IPS-20b (cell line): ENCODE measurements around the gene GPR107.

Experiments used
- H3K27ac ChIP-seq: one replicate; pipeline ENCODE4 v1.5.1; 2013; ENCODE audit warnings: low read length
- H3K27me3 ChIP-seq: 2 replicates; pipeline ENCODE4 v1.6.1; 2013; ENCODE audit warnings: mild to moderate bottlenecking, low read length, inconsistent platforms; ENCODE audit not compliant: insufficient read depth
- H3K36me3 ChIP-seq: 2 replicates; pipeline ENCODE4 v1.6.1; 2013; ENCODE audit warnings: low read depth, mild to moderate bottlenecking, inconsistent platforms, low read length, moderate library complexity; ENCODE audit not compliant: insufficient read depth
- H3K4me1 ChIP-seq: 2 replicates; pipeline ENCODE4 v1.6.1; 2013; ENCODE audit warnings: mild to moderate bottlenecking, control low read depth, inconsistent platforms, low read length, moderate library complexity; ENCODE audit not compliant: insufficient read depth
- H3K4me3 ChIP-seq: 2 replicates; pipeline ENCODE4 v1.5.1; 2013; ENCODE audit warnings: mild to moderate bottlenecking, low read length, inconsistent platforms
- H3K9ac ChIP-seq: 2 replicates; pipeline ENCODE4 v1.6.1; 2013; ENCODE audit warnings: low read depth, mild to moderate bottlenecking, inconsistent platforms, low read length, moderate library complexity
- H3K9me3 ChIP-seq: 2 replicates; pipeline ENCODE4 v1.6.1; 2013; ENCODE audit warnings: mild to moderate bottlenecking, low read depth, low read length, inconsistent platforms; ENCODE audit not compliant: insufficient read depth

GPR107 gene

DNA sequence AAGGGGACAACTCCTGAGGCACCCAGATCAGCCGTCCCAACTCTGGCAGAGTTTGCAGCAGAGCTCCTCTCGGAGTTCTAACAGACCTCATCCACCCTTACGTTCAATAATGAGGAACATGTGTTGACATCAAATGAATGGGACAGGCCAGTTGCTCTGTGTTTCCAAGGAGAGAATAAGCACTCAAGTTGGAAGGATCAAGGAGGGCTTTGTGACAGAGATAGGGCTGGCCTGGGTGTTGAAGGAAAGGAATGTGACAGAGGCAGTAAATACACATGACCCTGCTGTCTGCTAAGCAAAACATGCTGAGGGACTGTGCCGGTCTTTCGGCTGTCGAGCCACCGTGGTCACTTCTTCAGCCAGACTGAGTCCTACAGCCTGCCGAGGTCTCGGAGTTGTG is 48.2 kb downstream of the GPR107 start:
- no peaks in the 10 kb centered on the region for H3K9me3 ChIP-seq
- H3K4me1 ChIP-seq, result no peaks in the 10 kb centered on the region
- H3K4me3 ChIP-seq, result no peak overlapping the region
- H3K9ac ChIP-seq, result no peak overlapping the region
- H3K27ac ChIP-seq, result no peak overlapping the region
- peaks cover 69% of the 10 kb centered on the region for H3K36me3 ChIP-seq
- no peaks in the 10 kb centered on the region for H3K27me3 ChIP-seq

- Histone ChIP-seq H3K9me3 (no peaks in the 10 kb centered on the region), H3K4me1 (no peaks in the 10 kb centered on the region), H3K36me3 (peaks cover 63% of the 10 kb centered on the region), H3K9ac (no peak overlapping the region), H3K27me3 (no peaks in the 10 kb centered on the region), H3K27ac (no peak overlapping the region), H3K4me3 (no peak overlapping the region)
Measured at GRCh38 chr9:130104491-130105193, 50.9 kb downstream of the GPR107 start.

- peaks cover 51% of the 10 kb centered on the region for H3K36me3 ChIP-seq
- no peaks in the 10 kb centered on the region for H3K9me3 ChIP-seq
- H3K27ac ChIP-seq, result no peak overlapping the region
- H3K9ac ChIP-seq, result no peak overlapping the region
- no peaks in the 10 kb centered on the region for H3K4me1 ChIP-seq
- H3K4me3 ChIP-seq, result no peak overlapping the region
- H3K27me3 ChIP-seq, result no peaks in the 10 kb centered on the region
Measured at GRCh38 chr9:130106860-130107233, 53.1 kb downstream of the GPR107 start.

DNA sequence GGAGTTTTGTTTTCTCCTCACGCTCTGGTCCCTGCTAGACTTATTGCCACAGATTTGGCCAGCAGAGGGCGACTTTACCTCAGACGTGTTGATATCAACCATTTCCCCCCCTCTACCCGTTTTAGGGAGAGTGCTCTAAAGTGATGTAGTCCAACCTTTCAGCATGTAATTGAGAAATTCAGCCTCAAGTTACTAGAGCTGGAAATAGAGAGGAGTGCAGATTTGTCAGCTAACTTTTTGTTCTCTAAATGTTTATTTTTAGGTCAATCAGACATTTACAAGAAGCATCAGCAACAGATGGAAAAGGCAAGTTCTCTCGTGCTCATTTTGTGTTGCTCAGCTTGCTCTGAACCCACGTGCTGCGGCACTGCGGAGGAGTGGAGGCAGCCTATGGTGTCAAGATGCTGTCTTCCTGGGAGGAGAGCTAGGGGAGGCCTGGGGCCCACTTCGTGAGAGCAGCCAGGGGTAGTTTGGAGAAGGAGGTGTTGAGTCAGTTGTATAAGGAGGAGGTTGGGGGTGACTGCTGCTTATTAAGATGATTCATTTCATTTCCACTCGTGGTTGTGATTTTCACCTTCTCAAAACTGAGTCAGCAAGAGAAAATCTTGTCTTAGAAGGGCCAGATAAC is 53.6 kb downstream of the GPR107 start:
- Histone ChIP-seq H3K9me3 (no peaks in the 10 kb centered on the region), H3K4me3 (no peak overlapping the region), H3K27me3 (no peaks in the 10 kb centered on the region), H3K4me1 (no peaks in the 10 kb centered on the region), H3K36me3 (peaks cover 46% of the 10 kb centered on the region), H3K9ac (no peak overlapping the region), H3K27ac (no peak overlapping the region)

- H3K4me3 ChIP-seq, result no peak overlapping the region
- H3K27me3 ChIP-seq, result no peaks in the 10 kb centered on the region
- H3K4me1 ChIP-seq, result no peaks in the 10 kb centered on the region
- H3K36me3 ChIP-seq, result peaks cover 42% of the 10 kb centered on the region
- H3K9me3 ChIP-seq, result no peaks in the 10 kb centered on the region
- H3K9ac ChIP-seq, result no peak overlapping the region
- H3K27ac ChIP-seq, result no peak overlapping the region
Measured at GRCh38 chr9:130107955-130108354, 54.2 kb downstream of the GPR107 start.

GRCh38 chr9:130110166-130110565 is 56.5 kb downstream of the GPR107 start:
- H3K36me3 ChIP-seq, result peaks cover 22% of the 10 kb centered on the region

GRCh38 chr9:130110596-130111021 is 56.9 kb downstream of the GPR107 start:
- H3K4me3 ChIP-seq, result no peak overlapping the region
- no peak overlapping the region for H3K9ac ChIP-seq
- no peaks in the 10 kb centered on the region for H3K4me1 ChIP-seq
- peaks cover 22% of the 10 kb centered on the region for H3K36me3 ChIP-seq
- no peaks in the 10 kb centered on the region for H3K9me3 ChIP-seq
- no peak overlapping the region for H3K27ac ChIP-seq
- no peaks in the 10 kb centered on the region for H3K27me3 ChIP-seq

More at GRCh38 chr9:130110166-130110565, 56.5 kb downstream of the GPR107 start:
- Histone ChIP-seq H3K4me1 (no peaks in the 10 kb centered on the region), H3K27me3 (no peaks in the 10 kb centered on the region), H3K4me3 (no peak overlapping the region), H3K27ac (no peak overlapping the region), H3K9me3 (no peaks in the 10 kb centered on the region), H3K9ac (no peak overlapping the region)

DNA sequence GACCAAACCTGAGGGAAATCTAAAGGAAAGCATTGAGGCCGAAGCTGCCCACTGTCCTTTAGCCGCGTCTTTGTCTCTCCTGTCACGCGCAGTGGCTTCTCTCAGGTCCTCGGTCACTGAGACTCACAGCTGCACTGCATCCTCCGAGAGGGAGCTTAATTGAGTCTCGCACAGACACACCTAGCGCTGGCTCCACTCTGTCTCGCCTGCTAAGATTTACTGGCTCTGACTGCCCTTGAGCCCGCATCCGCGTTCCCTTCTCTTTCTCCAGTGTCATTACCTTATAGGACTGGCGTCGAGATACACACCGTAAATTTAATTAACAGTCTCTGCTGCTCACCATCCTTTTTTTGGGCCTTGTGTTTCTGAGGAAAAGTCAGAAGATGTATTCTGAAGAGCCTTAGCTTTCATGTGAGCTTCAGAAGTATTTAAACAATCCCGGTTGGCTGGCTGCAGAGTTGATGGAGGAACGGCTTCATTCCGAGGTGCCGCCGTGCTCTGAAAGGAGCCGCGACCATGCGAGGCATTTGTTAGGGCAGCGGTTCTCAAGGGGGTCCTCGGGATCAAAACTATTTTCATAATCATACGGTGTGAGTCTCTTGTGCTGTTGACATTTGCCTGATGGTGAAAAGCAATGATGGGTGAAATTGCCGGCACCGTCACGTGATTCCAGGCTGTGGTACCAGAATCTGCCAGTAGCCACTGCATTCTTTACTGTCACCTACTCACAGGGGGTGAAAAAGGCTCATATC is 58.3 kb downstream of the GPR107 start:
- Histone ChIP-seq H3K9me3 (no peaks in the 10 kb centered on the region), H3K4me1 (no peaks in the 10 kb centered on the region), H3K9ac (no peak overlapping the region), H3K27ac (no peak overlapping the region), H3K27me3 (no peaks in the 10 kb centered on the region), H3K4me3 (no peak overlapping the region), H3K36me3 (peaks cover 22% of the 10 kb centered on the region)

- H3K27me3 ChIP-seq, result no peaks in the 10 kb centered on the region
- no peaks in the 10 kb centered on the region for H3K9me3 ChIP-seq
- no peak overlapping the region for H3K9ac ChIP-seq
- no peak overlapping the region for H3K27ac ChIP-seq
- H3K36me3 ChIP-seq, result peaks cover 19% of the 10 kb centered on the region
- H3K4me1 ChIP-seq, result peaks cover 5% of the 10 kb centered on the region; the same call in 1 of the 2 replicates
- H3K4me3 ChIP-seq, result no peak overlapping the region
Measured at GRCh38 chr9:130112538-130113151, 58.9 kb downstream of the GPR107 start.

DNA sequence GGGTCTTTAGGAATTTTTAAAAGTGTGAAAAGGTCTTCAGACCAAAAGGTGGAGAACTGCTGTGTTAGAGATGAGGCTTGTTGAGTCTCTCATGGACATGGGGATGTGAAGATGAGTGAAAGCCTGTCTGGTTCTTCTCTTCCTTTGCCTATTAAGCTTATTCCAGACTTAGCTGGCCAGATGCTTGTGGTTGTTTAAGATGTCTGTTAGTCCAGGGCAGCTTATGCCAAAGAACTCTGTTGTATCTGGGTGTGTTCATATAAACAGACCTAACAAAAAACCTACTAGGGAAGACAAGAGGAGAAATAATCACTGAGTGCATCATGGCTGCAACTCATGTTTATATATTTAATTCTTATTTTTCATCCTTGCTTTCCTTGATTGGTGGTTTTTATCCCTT is 61.0 kb downstream of the GPR107 start:
- Histone ChIP-seq H3K9me3 (no peaks in the 10 kb centered on the region), H3K4me3 (no peak overlapping the region), H3K4me1 (peaks cover 15% of the 10 kb centered on the region; the same call in 1 of the 2 replicates), H3K36me3 (peaks cover 8% of the 10 kb centered on the region), H3K9ac (no peak overlapping the region), H3K27me3 (no peaks in the 10 kb centered on the region), H3K27ac (no peak overlapping the region)

DNA sequence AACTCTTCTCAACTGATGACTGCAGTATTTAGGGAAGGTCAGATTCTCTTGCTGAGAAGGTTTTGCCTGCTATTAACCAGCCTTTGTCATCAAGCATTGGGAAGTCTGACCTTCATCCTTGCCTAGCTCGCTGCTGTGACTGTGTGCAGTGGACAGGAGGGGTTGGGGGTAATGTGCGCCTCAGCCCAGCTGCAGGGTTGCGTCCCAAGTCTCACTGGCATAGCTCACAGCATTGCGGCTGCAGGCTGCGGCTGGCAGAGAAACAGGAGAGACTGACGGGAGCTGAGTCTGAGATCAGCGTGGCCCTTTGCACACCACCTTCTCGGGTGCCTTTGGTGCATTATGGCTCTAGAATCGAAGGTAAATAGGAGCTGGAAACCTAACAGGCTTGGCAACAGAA is 62.6 kb downstream of the GPR107 start:
- H3K4me3 ChIP-seq, result no peak overlapping the region
- peaks cover 15% of the 10 kb centered on the region; the same call in 1 of the 2 replicates for H3K4me1 ChIP-seq
- H3K9me3 ChIP-seq, result no peaks in the 10 kb centered on the region
- H3K36me3 ChIP-seq, result no peaks in the 10 kb centered on the region; the same call in 1 of the 2 replicates
- H3K27me3 ChIP-seq, result no peaks in the 10 kb centered on the region
- H3K9ac ChIP-seq, result no peak overlapping the region
- no peak overlapping the region for H3K27ac ChIP-seq
